Osteoblast (primary cell): ENCODE results near the gene HDAC4. TPM values are rescaled to one million over a fixed set of nuclear protein-coding genes. Genes with fewer than 3 reads are reported as not detected.

Experiments
- DNase-seq: peaks from one replicate; pipeline ENCODE4 v3.0.0; 2011; ENCODE audit warnings: low spot score, mixed read lengths; ENCODE audit not compliant: insufficient read length; ENCODE audit errors: missing footprints
- H2AFZ ChIP-seq: 2 replicates; pipeline ENCODE4 v1.6.0; 2011; ENCODE audit warnings: mild to moderate bottlenecking, low read length
- H3K27ac ChIP-seq: 2 replicates; pipeline ENCODE4 v1.5.1; 2011; ENCODE audit warnings: mild to moderate bottlenecking, low read depth, low read length, moderate library complexity
- H3K27me3 ChIP-seq: 2 replicates; pipeline ENCODE4 v1.6.0; 2012; ENCODE audit warnings: mild to moderate bottlenecking, control low read depth, inconsistent platforms, low read length, moderate library complexity; ENCODE audit not compliant: insufficient read depth
- H3K36me3 ChIP-seq: 2 replicates; pipeline ENCODE4 v1.5.1; 2011; ENCODE audit warnings: mild to moderate bottlenecking, low read length, control low read depth, moderate library complexity; ENCODE audit not compliant: insufficient read depth
- H3K4me1 ChIP-seq: 2 replicates; pipeline ENCODE4 v1.5.1; 2011; ENCODE audit warnings: mild to moderate bottlenecking, low read length, control low read depth, moderate library complexity; ENCODE audit not compliant: insufficient read depth
- H3K4me2 ChIP-seq: 2 replicates; pipeline ENCODE4 v1.6.0; 2011; ENCODE audit warnings: mild to moderate bottlenecking, low read length; ENCODE audit not compliant: insufficient read depth
- H3K4me3 ChIP-seq: fragments of 200-600 bp; sonication (generic); 3 replicates; pipeline ENCODE4 v1.5.1; 2012; ENCODE audit warnings: mild to moderate bottlenecking, low read length, inconsistent platforms; ENCODE audit not compliant: insufficient read depth
- H3K79me2 ChIP-seq: 2 replicates; pipeline ENCODE4 v1.6.0; 2012; ENCODE audit warnings: mild to moderate bottlenecking, low read length, control low read depth, inconsistent platforms; ENCODE audit not compliant: insufficient read depth
- H3K9me3 ChIP-seq: 2 replicates; pipeline ENCODE4 v1.5.1; 2011; ENCODE audit warnings: low read depth, low read length, control low read depth
- H4K20me1 ChIP-seq: 2 replicates; pipeline ENCODE4 v1.6.0; 2012; ENCODE audit warnings: mild to moderate bottlenecking, low read length, control low read depth; ENCODE audit not compliant: insufficient read depth
- CTCF ChIP-seq: IDR thresholded peaks from 2 replicates; pipeline ENCODE4 v1.5.1; 2011; ENCODE audit warnings: mild to moderate bottlenecking, low read depth, low read length, moderate library complexity; ENCODE audit errors: extremely low read depth
- total RNA-seq: library from RNA; depleted of rRNA; stranded (reverse); fragments of >200 nt; gene quantifications from 2 replicates; pipeline ENCODE4 v1.2.3, GENCODE V29; 2012

HDAC4 gene
- total RNA-seq, 1 donor, result 30.8 TPM

GRCh38 chr2:239061121-239061666 is 339.6 kb downstream of the HDAC4 start:
- Histone ChIP-seq H2AFZ (no peak overlapping the region), H3K27me3 (no peaks in the 10 kb centered on the region), H4K20me1 (no peaks in the 10 kb centered on the region), H3K79me2 (no peaks in the 10 kb centered on the region), H3K27ac (no peak overlapping the region), H3K9me3 (peaks cover 3% of the 10 kb centered on the region), H3K4me3 (no peak overlapping the region), H3K4me1 (no peaks in the 10 kb centered on the region), H3K36me3 (no peaks in the 10 kb centered on the region), H3K4me2 (no peak overlapping the region)
- no peak for TF ChIP-seq CTCF
- no peak for DNase-seq

GRCh38 chr2:239060676-239061075 is 340.1 kb downstream of the HDAC4 start:
- Histone ChIP-seq H3K36me3 (no peaks in the 10 kb centered on the region), H3K4me3 (no peak overlapping the region), H3K4me1 (no peaks in the 10 kb centered on the region), H3K79me2 (no peaks in the 10 kb centered on the region), H3K27me3 (no peaks in the 10 kb centered on the region), H4K20me1 (no peaks in the 10 kb centered on the region), H2AFZ (no peak overlapping the region), H3K4me2 (no peak overlapping the region), H3K27ac (no peak overlapping the region), H3K9me3 (peaks cover 3% of the 10 kb centered on the region)
- no peak for TF ChIP-seq CTCF
- DNase-seq, result no peak

- no peaks in the 10 kb centered on the region for H3K36me3 ChIP-seq
- no peak overlapping the region for H2AFZ ChIP-seq
- DNase-seq, result no peak
- H3K4me2 ChIP-seq, result no peak overlapping the region
- H3K4me1 ChIP-seq, result no peaks in the 10 kb centered on the region
- no peak overlapping the region for H3K27ac ChIP-seq
- no peaks in the 10 kb centered on the region for H3K79me2 ChIP-seq
- H3K4me3 ChIP-seq, result no peak overlapping the region
- H4K20me1 ChIP-seq, result no peaks in the 10 kb centered on the region
- TF ChIP-seq CTCF, result no peak
- H3K9me3 ChIP-seq, result peaks cover 3% of the 10 kb centered on the region
- H3K27me3 ChIP-seq, result no peaks in the 10 kb centered on the region
Observed at GRCh38 chr2:239059854-239060253, 341.0 kb downstream of the HDAC4 start.

GRCh38 chr2:239058766-239059165 is 342.1 kb downstream of the HDAC4 start:
- Histone ChIP-seq H3K27me3 (no peaks in the 10 kb centered on the region), H3K27ac (no peak overlapping the region), H2AFZ (no peak overlapping the region), H3K4me3 (no peak overlapping the region), H3K9me3 (peaks cover 3% of the 10 kb centered on the region), H3K36me3 (no peaks in the 10 kb centered on the region), H3K4me1 (no peaks in the 10 kb centered on the region), H3K4me2 (no peak overlapping the region), H4K20me1 (no peaks in the 10 kb centered on the region), H3K79me2 (no peaks in the 10 kb centered on the region)
- no peak for TF ChIP-seq CTCF
- no peak for DNase-seq
